SU-DHL-6 (cell line): ENCODE data around the gene ZBTB45.

Source experiments
- H2AFZ ChIP-seq: fragments of 200-600 bp; sonication (generic); 2 replicates; pipeline ENCODE4 v1.6.1; 2014; ENCODE audit warnings: low read depth, mild to moderate bottlenecking, moderate library complexity, mixed read lengths, antibody characterized with exemption, low read length; ENCODE audit not compliant: severe bottlenecking
- H3F3A ChIP-seq: fragments of 200-600 bp; shearing (Covaris generic); 2 replicates; pipeline ENCODE4 v1.6.0; 2016; ENCODE audit warnings: antibody characterized with exemption, mild to moderate bottlenecking; ENCODE audit not compliant: insufficient read depth
- H3K27ac ChIP-seq: fragments of 200-600 bp; sonication (generic); 2 replicates; pipeline ENCODE4 v1.5.1; 2016; ENCODE audit warnings: low read depth, mild to moderate bottlenecking, low read length, moderate library complexity, mixed read lengths
- H3K27me3 ChIP-seq: fragments of 200-600 bp; sonication (generic), shearing (Covaris generic); 2 replicates; pipeline ENCODE4 v1.6.0; 2014; ENCODE audit warnings: mild to moderate bottlenecking, low read length
- H3K36me3 ChIP-seq: fragments of 200-600 bp; sonication (generic); 2 replicates; pipeline ENCODE4 v1.6.1; 2014; ENCODE audit warnings: mild to moderate bottlenecking, low read length, mixed read lengths
- H3K4me2 ChIP-seq: fragments of 300-600, 200-600 bp; shearing (Covaris generic), sonication (generic); 2 replicates; pipeline ENCODE4 v1.6.0; 2014; ENCODE audit warnings: low read length, low read depth, mild to moderate bottlenecking; ENCODE audit not compliant: poor library complexity, severe bottlenecking
- H3K4me3 ChIP-seq: fragments of 200-600 bp; sonication (generic); 2 replicates; pipeline ENCODE4 v1.5.1; 2014; ENCODE audit warnings: antibody characterized with exemption, low read length, mild to moderate bottlenecking, mixed read lengths; ENCODE audit not compliant: insufficient read depth, poor library complexity, severe bottlenecking
- H3K79me2 ChIP-seq: fragments of 200-600 bp; sonication (generic); 2 replicates; pipeline ENCODE4 v1.6.1; 2014; ENCODE audit warnings: mild to moderate bottlenecking, low read length, moderate library complexity; ENCODE audit not compliant: insufficient read depth
- H3K9ac ChIP-seq: fragments of 200-600 bp; sonication (generic); 2 replicates; pipeline ENCODE4 v1.7.0; 2014; ENCODE audit warnings: mild to moderate bottlenecking, low read length
- H3K9me2 ChIP-seq: fragments of 200-600 bp; sonication (generic); replicated peaks from 2 replicates; pipeline ENCODE4 v1.6.1; 2014; ENCODE audit warnings: low read length; ENCODE audit not compliant: insufficient read depth
- H3K9me3 ChIP-seq: fragments of 200-600 bp; sonication (generic); 2 replicates; pipeline ENCODE4 v1.6.1; 2014; ENCODE audit warnings: low read length, mixed read lengths; ENCODE audit not compliant: insufficient read depth
- H4K20me1 ChIP-seq: fragments of 200-600 bp; sonication (generic); 2 replicates; pipeline ENCODE4 v1.6.1; 2014; ENCODE audit warnings: low read depth, mild to moderate bottlenecking, antibody characterized with exemption, low read length, moderate library complexity, mixed read lengths
- CTCF ChIP-seq: fragments of 200-600 bp; sonication (generic); IDR thresholded peaks from one replicate; pipeline ENCODE4 v1.5.1; 2017; ENCODE audit warnings: antibody characterized with exemption, mild to moderate bottlenecking, low read length, moderate library complexity; ENCODE audit not compliant: insufficient read depth, poor library complexity, severe bottlenecking
- EZH2phosphoT487 ChIP-seq: fragments of 200-600 bp; sonication (generic), shearing (Covaris generic); conservative IDR thresholded peaks from 2 replicates; pipeline ENCODE4 v1.6.1; 2018; ENCODE audit warnings: mild to moderate bottlenecking, antibody characterized with exemption, low read length, moderate library complexity, mixed read lengths

ZBTB45 gene

DNA sequence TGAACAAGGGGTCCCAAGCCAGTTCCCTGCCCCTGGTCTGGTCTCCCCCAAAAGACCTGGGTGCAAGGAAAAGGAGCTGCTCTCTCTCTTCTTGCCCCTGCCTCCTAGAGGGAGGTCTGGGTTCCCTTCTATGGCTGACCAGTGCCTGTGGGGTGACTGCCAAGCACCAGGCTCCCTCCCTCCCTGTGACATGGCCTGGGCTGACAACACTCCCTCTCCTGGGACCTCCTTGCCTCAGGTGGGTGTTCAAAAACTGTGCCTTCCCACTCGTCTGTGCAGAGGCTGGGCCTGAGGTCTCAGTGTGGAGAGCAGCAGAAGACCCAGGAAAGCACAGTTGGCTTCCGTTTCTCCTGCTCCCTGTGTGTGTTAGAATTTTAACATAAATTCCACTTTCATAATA is 38.8 kb downstream of the ZBTB45 start:
- TF ChIP-seq CTCF (no peak), EZH2phosphoT487 (no peak)
- H3K79me2 ChIP-seq: no peaks in the 10 kb centered on the region
- H3K4me2 ChIP-seq: no peak overlapping the region
- no peak overlapping the region for H3K4me3 ChIP-seq
- no peak overlapping the region for H3K27ac ChIP-seq
- no peaks in the 10 kb centered on the region for H3K36me3 ChIP-seq
- H3K9me2 ChIP-seq: no peaks in the 10 kb centered on the region
- no peaks in the 10 kb centered on the region for H4K20me1 ChIP-seq
- no peaks in the 10 kb centered on the region for H3K9me3 ChIP-seq
- no peak overlapping the region for H3K9ac ChIP-seq
- H3K27me3 ChIP-seq: no peaks in the 10 kb centered on the region
- no peaks in the 10 kb centered on the region for H3F3A ChIP-seq
- no peak overlapping the region for H2AFZ ChIP-seq

- H3K9me2 ChIP-seq: no peaks in the 10 kb centered on the region
- H3K27ac ChIP-seq: no peak overlapping the region
- no peaks in the 10 kb centered on the region for H3K79me2 ChIP-seq
- no peaks in the 10 kb centered on the region for H3K36me3 ChIP-seq
- no peaks in the 10 kb centered on the region for H3K9me3 ChIP-seq
- TF ChIP-seq CTCF: no peak
- no peak for TF ChIP-seq EZH2phosphoT487
- H3K27me3 ChIP-seq: no peaks in the 10 kb centered on the region
- no peak overlapping the region for H3K4me3 ChIP-seq
- H3F3A ChIP-seq: no peaks in the 10 kb centered on the region
- H2AFZ ChIP-seq: no peak overlapping the region
- H3K4me2 ChIP-seq: no peak overlapping the region
- no peak overlapping the region for H3K9ac ChIP-seq
- H4K20me1 ChIP-seq: no peaks in the 10 kb centered on the region
These were observed 39.2 kb downstream of the ZBTB45 start for GRCh38 chr19:58480481-58480830.

DNA sequence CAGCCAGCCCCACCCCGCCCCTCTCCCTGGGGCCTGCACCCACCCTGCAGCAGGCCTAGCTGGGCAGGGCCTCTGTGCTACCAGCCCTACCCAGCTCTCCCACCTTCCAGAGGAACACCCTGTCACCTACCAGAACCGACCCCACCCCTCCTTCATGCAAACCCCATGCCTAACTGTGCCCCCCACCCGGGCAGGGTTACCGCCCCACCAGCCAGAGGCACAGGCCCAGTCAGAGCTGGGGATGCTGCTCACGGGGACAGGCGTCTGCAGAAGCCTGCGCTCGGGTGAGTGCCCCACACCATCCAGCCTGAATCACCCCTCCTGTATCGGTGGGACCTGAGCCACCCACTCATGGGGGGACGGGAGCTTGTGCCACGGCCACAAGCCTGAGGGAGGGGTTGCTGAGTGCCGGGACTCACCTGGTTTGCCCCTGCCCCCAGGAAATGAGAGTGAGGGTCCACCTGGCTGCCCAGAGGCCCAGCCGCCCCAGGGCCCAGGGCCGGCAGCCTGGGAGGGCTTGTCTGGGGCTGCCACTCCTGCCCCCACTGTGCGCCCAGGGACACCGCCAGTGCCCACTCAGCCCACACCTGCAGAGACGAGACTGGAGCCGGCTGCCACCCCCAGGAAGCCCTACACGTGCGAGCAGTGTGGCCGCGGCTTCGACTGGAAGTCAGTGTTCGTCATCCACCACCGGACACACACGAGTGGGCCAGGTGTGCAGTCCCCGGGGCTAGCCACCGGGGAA is 39.7 kb downstream of the ZBTB45 start:
- Histone ChIP-seq H3K4me3 (no peak overlapping the region), H3K9ac (no peak overlapping the region), H3K79me2 (no peaks in the 10 kb centered on the region), H3K9me2 (no peaks in the 10 kb centered on the region), H3K27ac (no peak overlapping the region), H3F3A (peaks cover 4% of the 10 kb centered on the region), H3K27me3 (no peaks in the 10 kb centered on the region), H3K9me3 (no peaks in the 10 kb centered on the region), H3K36me3 (no peaks in the 10 kb centered on the region), H3K4me2 (no peak overlapping the region), H2AFZ (no peak overlapping the region), H4K20me1 (no peaks in the 10 kb centered on the region)
- TF ChIP-seq CTCF: no peak
- TF ChIP-seq EZH2phosphoT487: no peak
